GOT3 (cell line): ENCODE measurements around the gene IRF2.

Experiments
- DNase-seq: peaks from one replicate; lab custom pipeline; 2025; ENCODE audit warnings: mixed read lengths; lab: John Stamatoyannopoulos, UW

Gene IRF2

GRCh38 chr4:184474263-184475095, at the start of gene IRF2:
TSS of gene IRF2 (minus strand) at chr4:184474550. CDS start at chr4:184429064, 45,486 bp downstream.
- peak; percentile 74 for DNase-seq

DNA sequence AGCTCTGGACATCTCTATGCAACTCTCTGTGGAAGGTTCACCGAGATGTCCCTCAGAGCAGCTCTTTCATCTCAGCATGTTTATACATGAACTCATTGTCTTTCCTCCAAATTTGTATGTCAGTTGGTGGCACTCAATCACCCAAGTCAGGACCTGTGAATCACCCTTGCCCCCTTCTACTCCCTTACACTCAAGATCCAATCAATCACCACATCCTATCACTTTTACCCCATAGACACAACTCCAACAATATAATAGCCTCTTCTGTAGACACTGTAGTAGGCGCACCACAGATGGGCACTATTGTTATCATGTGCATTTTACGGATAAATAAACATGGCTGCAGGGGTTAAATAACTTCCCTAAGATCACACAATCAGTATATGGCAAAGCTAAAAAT, 41.3 kb upstream of the IRF2 start:
- DNase-seq = no peak

DNA sequence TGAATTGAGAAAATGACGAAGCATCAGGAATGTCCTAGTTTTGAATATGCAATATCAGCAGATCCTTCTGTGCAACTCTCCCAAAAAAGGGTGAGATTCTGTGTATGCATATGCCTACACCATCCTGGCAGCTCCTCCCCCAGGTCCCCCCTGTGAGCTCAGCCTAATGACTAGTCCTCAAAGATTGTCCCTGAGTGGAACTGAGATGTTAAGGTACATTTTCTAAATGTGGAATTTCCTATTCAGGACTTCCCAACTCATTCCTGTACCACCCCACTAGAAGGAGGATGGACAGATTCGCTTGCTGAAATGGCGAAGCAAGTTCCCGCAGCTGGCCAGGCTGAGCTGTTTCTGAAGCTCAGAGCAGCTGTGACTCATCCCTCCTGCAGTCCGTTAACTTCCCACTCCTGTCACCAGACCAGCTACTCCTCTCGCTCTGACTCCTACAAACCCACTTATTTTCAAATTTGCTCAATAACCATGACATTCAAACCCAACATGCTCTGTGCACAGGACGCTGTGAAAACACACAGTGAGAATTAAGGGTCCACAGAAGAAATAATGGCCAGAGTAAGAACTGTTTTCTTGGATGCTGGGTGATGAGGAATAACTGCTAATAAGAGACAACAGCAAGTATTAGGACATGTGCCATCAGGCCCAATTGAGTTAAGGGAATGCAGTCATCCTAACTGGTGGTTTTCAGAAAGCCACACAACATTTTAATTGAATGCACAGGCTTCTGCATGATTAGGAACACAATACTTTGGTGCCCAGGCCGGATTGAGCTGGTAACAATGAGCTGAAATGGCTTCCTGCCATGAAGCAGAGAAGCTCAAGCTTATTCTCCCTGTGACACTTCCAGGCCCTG, 40.0 kb upstream of the IRF2 start:
- DNase-seq = no peak

DNA sequence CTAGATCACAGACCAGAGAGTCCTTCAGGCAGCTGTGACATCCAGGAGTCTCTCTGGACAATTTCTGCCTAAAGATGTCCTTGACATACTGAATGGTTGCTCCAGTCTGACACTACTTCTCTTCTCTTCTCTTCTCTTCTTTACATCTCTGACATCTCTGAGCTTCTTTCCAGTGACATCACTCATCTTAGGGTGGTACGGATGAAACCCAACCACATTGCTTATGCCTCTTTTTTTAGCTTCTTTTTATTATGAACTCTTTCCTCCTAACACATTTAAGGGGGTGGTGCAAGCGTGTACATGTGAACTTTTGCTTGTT, 39.4 kb upstream of the IRF2 start:
- no peak for DNase-seq

GRCh38 chr4:184511156-184511555, 36.8 kb upstream of the IRF2 start:
- DNase-seq = no peak

GRCh38 chr4:184510401-184510800, 36.1 kb upstream of the IRF2 start:
- no peak for DNase-seq

DNA sequence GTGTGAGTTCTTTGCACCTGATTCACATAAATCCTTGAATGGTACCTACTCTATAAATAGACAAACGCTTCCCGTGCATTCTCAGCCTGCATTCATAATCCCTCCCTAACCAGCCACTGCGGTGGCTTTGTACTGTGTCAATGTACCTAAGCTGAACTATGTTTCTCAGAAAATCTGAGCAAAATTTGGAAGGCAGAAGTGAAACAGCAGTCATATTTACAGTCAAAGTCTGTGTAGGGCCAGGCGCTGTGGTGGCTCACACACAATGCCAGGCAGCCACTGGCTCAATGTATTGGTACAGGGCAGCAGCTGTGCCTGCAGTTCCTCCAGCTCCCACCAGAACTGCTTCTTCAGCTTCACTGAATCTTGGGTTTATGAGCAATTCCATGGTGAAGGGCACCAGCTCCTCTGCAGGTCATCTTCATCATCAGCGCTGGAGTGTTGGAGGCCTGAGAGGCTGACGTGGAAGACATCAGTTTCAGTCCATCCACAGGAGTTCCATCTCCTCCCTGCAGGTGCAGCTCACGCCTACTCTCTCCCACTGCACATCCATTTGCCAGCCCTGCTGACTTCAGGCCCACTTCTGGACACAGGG, 32.3 kb upstream of the IRF2 start:
- no peak for DNase-seq

DNA sequence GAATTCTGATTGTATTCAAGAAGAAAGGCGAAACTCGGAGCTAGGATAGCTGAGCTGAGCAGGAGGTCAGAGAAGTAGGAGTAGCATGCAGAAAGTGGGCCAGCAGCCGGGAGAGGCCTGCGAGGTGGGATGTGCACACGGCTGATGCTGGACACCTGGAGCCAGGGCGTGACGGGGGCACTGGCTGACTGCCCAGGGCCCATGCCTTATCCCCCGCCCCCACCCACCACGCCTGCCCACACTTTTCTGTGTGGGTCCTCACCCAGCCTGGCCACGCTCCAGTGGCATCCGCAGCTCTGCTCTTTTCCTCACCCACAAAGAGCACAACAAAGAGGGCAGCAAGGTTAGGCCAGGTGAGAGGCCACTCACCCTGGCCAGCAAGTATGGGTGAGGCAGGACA, 30.0 kb upstream of the IRF2 start:
- no peak for DNase-seq

DNA sequence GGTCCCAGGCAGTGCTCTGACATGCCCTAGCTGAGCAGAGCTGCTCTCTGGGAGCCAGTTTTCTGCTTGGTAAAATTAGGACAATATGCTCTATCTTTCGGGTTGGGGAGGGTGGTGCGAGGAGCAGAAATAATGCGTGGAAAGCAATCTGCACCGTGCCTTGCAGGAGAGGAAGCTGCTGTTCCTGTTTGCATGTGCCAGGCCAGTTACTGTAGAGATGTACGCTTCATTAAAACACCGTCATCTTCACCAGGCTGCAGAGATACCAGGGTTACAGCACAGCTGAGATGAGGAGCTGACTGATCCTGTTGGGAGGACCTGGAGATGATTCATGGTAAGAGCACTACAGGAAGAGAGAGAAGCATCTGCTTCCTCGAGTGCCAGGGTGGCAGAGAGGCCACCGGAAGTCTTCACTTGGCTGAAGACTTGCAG, 29.5 kb upstream of the IRF2 start:
- DNase-seq = no peak

- DNase-seq = no peak
These were observed 26.6 kb upstream of the IRF2 start for GRCh38 chr4:184500748-184501589.

- no peak for DNase-seq
These were observed 25.6 kb upstream of the IRF2 start for GRCh38 chr4:184499996-184500395.

DNA sequence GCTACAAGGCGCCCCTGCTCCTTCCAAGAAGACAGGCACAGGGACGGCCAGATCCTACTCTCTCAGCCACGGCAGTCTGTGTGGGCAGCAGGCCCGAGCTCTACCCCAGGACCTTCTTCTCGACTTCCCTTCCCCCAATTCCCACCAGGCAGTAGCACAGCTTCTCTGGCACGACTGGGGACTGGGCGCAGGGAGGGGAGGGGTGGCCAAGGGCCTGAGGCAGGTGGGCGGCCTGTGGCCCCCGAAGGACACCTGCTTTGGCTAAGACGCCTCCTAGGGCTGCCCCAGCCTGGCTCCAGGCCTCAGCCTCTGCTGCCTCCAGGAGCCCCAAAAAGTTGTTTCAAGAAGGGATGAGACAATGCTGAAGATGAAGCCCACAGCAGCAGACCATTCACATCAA, 24.2 kb upstream of the IRF2 start:
- no peak for DNase-seq

GRCh38 chr4:184489771-184490170, 15.4 kb upstream of the IRF2 start:
- DNase-seq = no peak

GRCh38 chr4:184487503-184487902, 13.2 kb upstream of the IRF2 start:
- no peak for DNase-seq

DNA sequence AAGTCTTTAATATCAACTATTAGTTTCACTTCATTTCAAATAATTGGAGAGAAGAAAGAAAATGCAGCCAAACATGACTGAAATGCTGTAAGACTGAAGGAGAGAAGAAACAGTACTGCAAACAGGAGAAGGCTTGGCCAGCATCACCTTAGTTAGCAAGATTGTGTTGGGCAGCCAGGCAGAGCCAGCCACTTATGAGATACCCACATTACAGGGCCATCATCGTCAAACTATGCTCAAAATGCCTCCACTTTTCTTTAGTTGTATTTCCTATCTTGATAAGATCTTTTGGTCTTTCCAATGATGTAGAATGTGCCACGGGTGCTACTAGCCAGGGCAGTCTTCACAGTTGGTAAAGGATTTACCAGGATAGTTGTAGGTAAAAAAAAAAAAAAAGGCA, 10.9 kb upstream of the IRF2 start:
- no peak for DNase-seq

DNA sequence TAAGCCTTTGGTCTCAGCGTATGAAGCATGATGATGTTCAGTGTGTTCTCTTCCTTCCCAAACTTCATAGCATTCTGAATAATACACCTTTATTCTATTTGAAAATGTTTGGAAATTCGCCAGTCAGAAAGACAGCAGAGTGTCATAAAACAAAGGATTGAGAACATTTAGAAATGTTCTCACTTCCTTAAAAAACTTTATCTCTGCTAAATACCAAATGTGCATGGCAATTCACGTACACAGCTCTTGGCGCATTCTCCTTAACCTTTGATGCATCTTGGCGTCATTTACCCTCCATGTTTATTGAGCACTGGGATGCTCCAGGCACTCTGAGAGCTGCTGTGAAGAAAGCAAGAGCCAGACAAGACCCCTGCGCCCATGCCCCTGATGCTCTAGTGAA, 7.2 kb upstream of the IRF2 start:
- DNase-seq = no peak

DNA sequence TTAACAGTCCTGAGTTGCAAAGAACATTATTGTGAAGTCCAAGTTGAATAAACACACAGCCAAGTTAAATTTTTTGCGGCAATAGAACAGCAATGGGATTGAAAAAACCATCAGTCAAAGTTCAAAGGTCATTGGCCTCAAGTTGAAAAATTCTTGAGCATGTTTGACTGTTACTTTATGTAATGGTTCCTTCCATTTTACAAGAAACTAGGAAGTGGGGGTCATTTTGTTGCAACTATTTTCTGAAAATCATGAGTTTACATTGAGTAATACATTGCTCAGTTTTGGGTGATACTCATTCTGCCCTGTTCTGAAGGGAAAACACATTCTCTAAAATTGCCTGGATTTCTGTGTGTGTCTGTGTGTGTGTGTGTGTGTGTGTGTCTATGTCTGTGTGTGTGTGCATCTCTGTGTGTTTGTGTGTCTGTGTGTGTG, 5.2 kb upstream of the IRF2 start:
- DNase-seq = no peak

DNA sequence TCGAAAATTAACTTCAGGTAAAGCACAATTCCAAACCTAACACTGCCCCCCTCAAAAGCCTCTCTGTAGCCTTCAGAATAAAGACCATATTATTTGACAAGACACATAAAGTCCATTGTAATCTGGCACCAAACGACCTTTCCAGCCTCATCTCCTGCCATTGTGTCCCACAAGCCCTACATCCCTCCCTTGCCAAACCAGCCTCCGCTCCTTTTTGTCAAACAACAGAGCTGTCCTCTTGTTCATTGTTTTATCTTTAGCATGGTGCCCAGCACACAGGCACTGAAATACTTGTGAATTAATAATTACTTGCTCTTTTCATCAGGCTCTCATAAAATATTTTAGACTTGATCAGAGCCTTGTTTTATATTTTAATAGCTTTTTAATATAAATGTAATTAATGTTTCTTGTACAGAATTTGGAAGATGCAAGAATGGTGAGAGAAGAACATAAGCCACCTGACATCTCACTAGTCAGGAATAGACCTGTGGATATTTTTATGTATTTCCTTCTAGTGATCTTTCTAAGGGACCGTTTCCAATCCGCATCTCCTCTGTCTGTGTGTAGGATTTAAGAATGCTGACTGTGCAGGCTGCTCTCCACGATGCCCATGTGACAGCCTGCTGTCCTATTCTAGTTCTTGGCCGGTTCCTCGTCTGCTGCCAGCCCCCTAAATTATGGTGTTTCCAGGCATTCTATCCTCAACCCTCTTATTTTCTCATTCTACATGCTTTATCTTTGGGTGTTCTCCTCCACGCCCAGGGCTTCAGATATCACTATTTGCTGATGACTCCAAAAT, 3.0 kb upstream of the IRF2 start:
- no peak for DNase-seq

GRCh38 chr4:184476695-184477094, 2.3 kb upstream of the IRF2 start:
- no peak for DNase-seq

DNA sequence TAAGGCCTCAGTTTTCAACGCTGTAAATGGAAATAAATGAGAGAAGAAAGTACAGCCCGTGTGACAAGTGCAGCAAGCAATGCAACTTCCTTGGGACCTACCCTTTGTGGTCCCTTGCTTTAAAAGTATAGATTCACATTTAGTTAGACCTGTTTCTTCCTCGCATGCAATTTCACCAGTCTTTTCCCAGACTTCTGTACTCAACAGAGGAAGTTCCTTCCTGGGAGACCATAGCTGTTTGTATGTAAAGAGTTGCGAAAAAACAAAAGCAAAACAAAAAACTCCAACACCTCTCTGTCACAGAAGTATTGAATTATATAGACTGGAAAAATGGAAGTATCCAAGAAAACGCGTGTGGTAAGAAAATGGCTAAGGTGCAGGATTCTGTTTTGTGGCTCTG, 1.1 kb upstream of the IRF2 start:
- DNase-seq = no peak

GRCh38 chr4:184475096-184475461, 729 bp upstream of the IRF2 start:
- DNase-seq = peak; percentile 4
